K562 (cell line): ENCODE data around the gene HAP1. TPM values are rescaled to one million over a fixed set of nuclear protein-coding genes. Genes with fewer than 3 reads are reported as not detected.
A peak's percentile ranks its signal among the peaks of the same experiment; 100 is the strongest.

ENCODE experiments used
- ATAC-seq: fragments of 200-7000 bp; cut with Tn5 transposase; 3 replicates; pipeline ENCODE4 v1.9.1; 2020; ENCODE audit warnings: moderate library complexity
- BruUV-seq: library from RNA; stranded (reverse); fragments of 400-500 nt; replicated peaks from 2 replicates; lab custom pipeline; 2021; lab: Mats Ljungman, UMichigan
- CTCF ChIA-PET: fragments of 300-600 bp; formaldehyde crosslinking; extraction: SDS; loops from one replicate; lab custom pipeline; 2021; ENCODE audit warnings: low intra/inter-chr PET ratio; lab: Yijun Ruan, JAX
- POLR2A ChIA-PET: fragments of 300-600, 350-650 bp; sonication (Branson Sonifier 250); formaldehyde crosslinking; extraction: SDS; loops from one replicate; lab custom pipeline; 2021; ENCODE audit warnings: antibody characterized with exemption, inconsistent platforms; lab: Yijun Ruan, JAX
- DNase-seq, 4 experiments: peaks; one replicate each; pipeline versions ENCODE4 v3.0.0 to v3.0.0-alpha.2; 2011 to 2018; ENCODE audit warnings: low spot score in 3 of 4, mixed read lengths in 3 of 4; ENCODE audit errors: extremely low read depth in 1 of 4
- FAIRE-seq: peaks from 2 replicates; lab custom pipeline; 2011; peaks lifted over from hg19 to GRCh38; lab: Jason Lieb, UNC
- H2AFZ ChIP-seq: 2 replicates; pipeline ENCODE4 v1.6.0; 2011; ENCODE audit warnings: low read depth, low read length, control low read depth, inconsistent platforms
- H3K27ac ChIP-seq: fragments of 200-600 bp; 3 replicates; pipeline ENCODE4 v1.8.0; 2011; ENCODE audit warnings: low read depth, mild to moderate bottlenecking, control low read depth, inconsistent platforms, low read length, moderate library complexity, mixed read lengths; ENCODE audit errors: extremely low read depth
- H3K27me3 ChIP-seq, 2 experiments: fragments of 300-600 bp in 1 of 2; 2 replicates in 1 of 2; 3 replicates in 1 of 2; pipeline versions ENCODE4 v1.6.0 to v1.8.0; 2011; ENCODE audit warnings: inconsistent platforms in 2 of 2, low read length in 2 of 2, mild to moderate bottlenecking in 1 of 2, mixed read lengths in 1 of 2, moderate library complexity in 1 of 2; ENCODE audit not compliant: control insufficient read depth in 2 of 2, insufficient read depth in 2 of 2
- H3K36me3 ChIP-seq: fragments of 300-600 bp; 3 replicates; pipeline ENCODE4 v1.8.0; 2011; ENCODE audit warnings: mild to moderate bottlenecking, low read length, inconsistent platforms; ENCODE audit not compliant: control insufficient read depth, insufficient read depth
- H3K4me1 ChIP-seq, 2 experiments: fragments of 200-600 bp in 1 of 2; replicated peaks in 1 of 2; 2 replicates in 1 of 2; 3 replicates in 1 of 2; pipeline versions ENCODE4 v1.5.1 to v1.8.0; 2011; ENCODE audit warnings: inconsistent platforms in 2 of 2, low read length in 2 of 2, mild to moderate bottlenecking in 1 of 2, mixed read lengths in 1 of 2, moderate library complexity in 1 of 2; ENCODE audit not compliant: control insufficient read depth in 2 of 2, insufficient read depth in 2 of 2
- H3K4me2 ChIP-seq: 2 replicates; pipeline ENCODE4 v1.6.1; 2011; ENCODE audit warnings: low read length, control low read depth, inconsistent platforms, mixed read lengths; ENCODE audit not compliant: insufficient read depth
- H3K4me3 ChIP-seq: fragments of 200-600 bp; sonication (generic), shearing (Covaris generic); 2 replicates; pipeline ENCODE4 v1.5.1; 2016; ENCODE audit warnings: control low read depth, inconsistent platforms
- H3K79me2 ChIP-seq: fragments of 200-600 bp; 3 replicates; pipeline ENCODE4 v1.8.0; 2011; ENCODE audit warnings: low read length, inconsistent platforms; ENCODE audit not compliant: control insufficient read depth, insufficient read depth
- H3K9ac ChIP-seq, 2 experiments: 2 replicates each; pipeline versions ENCODE4 v1.6.0 to v1.6.1; 2011; ENCODE audit warnings: low read depth in 2 of 2, low read length in 2 of 2, control low read depth in 1 of 2, inconsistent platforms in 1 of 2, mild to moderate bottlenecking in 1 of 2, mixed read lengths in 1 of 2; ENCODE audit not compliant: insufficient read depth in 1 of 2
- H3K9me1 ChIP-seq: one replicate; pipeline ENCODE4 v1.6.0; 2011; ENCODE audit warnings: inconsistent platforms, mild to moderate bottlenecking, low read length, moderate library complexity; ENCODE audit not compliant: control insufficient read depth, insufficient read depth
- H3K9me3 ChIP-seq: replicated peaks from 2 replicates; pipeline ENCODE4 v1.5.1; 2011; ENCODE audit warnings: low read depth, low read length, inconsistent platforms; ENCODE audit not compliant: control insufficient read depth, insufficient read depth
- H4K20me1 ChIP-seq: replicated peaks from 2 replicates; pipeline ENCODE4 v1.6.1; 2011; ENCODE audit warnings: low read length, inconsistent platforms, mixed read lengths; ENCODE audit not compliant: control insufficient read depth, insufficient read depth
- ASH1L ChIP-seq: fragments of 450-650 bp; IDR thresholded peaks from 2 replicates; pipeline ENCODE4 v1.6.1; 2018; ENCODE audit warnings: borderline replicate concordance, mild to moderate bottlenecking, low read depth; ENCODE audit not compliant: partially characterized antibody
- CHD1 ChIP-seq: fragments of 200-600 bp; sonication (generic); IDR thresholded peaks from one replicate; pipeline ENCODE4 v1.6.1; 2012; ENCODE audit warnings: mild to moderate bottlenecking, moderate library complexity, low read length, inconsistent platforms
- WGBS: fragments of 100-300 bp; shearing (Covaris generic); methylation state at CpG from one replicate; pipeline ENCODE4 v1.1.6; 2016; ENCODE audit warnings: low coverage, mixed read lengths; ENCODE audit not compliant: insufficient coverage; ENCODE audit errors: missing lambda C conversion rate; 5-methylcytosine and 5-hydroxymethylcytosine counted together
- in situ Hi-C: fragments of 300-500 bp; cut with MboI; formaldehyde crosslinking; loops from 4 replicates; pipeline ENCODE4 v1.15.0; 2018; ENCODE audit warnings: inconsistent platforms, mixed read lengths
- intact Hi-C: fragments of 100-400 bp; cut with micrococcal nuclease; formaldehyde crosslinking; loops from 2 replicates; pipeline ENCODE4 v1.14.2; 2022
- polyA plus RNA-seq, 8 experiments: library from polyadenylated mRNA; depleted of rRNA in 4 of 8; stranded (reverse) in 5 of 8; unstranded in 3 of 8; fragments of >200 nt; fragmentation: Nextera tagmentation in 2 of 8; fragmentation: Illumina TruSeq in 1 of 8; extraction: Ambion mirVana in 2 of 8; extraction: Trizol in 1 of 8; gene quantifications; 2 replicates each; pipeline versions ENCODE4 v1.2.1 to v1.2.3, GENCODE V29; 2011 to 2014; ENCODE audit warnings: inconsistent platforms in 1 of 8, missing spikeins in 1 of 8
- total RNA-seq, 7 experiments: library from RNA; depleted of rRNA in 6 of 7; stranded (reverse); fragments of >200 nt in 6 of 7; fragmentation: Illumina TruSeq in 2 of 7; extraction: Trizol in 2 of 7; gene quantifications; 2 replicates each; pipeline versions ENCODE4 v1.2.1 to v1.2.3, GENCODE V29; 2011 to 2021; ENCODE audit warnings: low replicate concordance in 1 of 7
- TF ChIP-seq, protein P1 (sequence below): sonication (generic); formaldehyde crosslinking; IDR thresholded peaks from 2 replicates; pipeline ENCODE4 v1.8.0; 2023; ENCODE audit warnings: mild to moderate bottlenecking, missing genetic modification reagents
- TF ChIP-seq, protein P2 (sequence below): sonication (generic); formaldehyde crosslinking; IDR thresholded peaks from 2 replicates; pipeline ENCODE4 v1.8.0; 2022; ENCODE audit warnings: missing genetic modification reagents, mild to moderate bottlenecking, borderline replicate concordance
- TF ChIP-seq, protein P3 (sequence below): sonication (generic); formaldehyde crosslinking; IDR thresholded peaks from 2 replicates; pipeline ENCODE4 v1.8.0; 2022; ENCODE audit warnings: mild to moderate bottlenecking, missing genetic modification reagents

Gene HAP1
- total and polyA plus RNA-seq, 9 of the 15 experiments (the other 6 are each of a cell fraction or from before 2014, with no cell fraction given) = under 0.01 to 0.09 (median 0.04) TPM; not detected in 6

DNA sequence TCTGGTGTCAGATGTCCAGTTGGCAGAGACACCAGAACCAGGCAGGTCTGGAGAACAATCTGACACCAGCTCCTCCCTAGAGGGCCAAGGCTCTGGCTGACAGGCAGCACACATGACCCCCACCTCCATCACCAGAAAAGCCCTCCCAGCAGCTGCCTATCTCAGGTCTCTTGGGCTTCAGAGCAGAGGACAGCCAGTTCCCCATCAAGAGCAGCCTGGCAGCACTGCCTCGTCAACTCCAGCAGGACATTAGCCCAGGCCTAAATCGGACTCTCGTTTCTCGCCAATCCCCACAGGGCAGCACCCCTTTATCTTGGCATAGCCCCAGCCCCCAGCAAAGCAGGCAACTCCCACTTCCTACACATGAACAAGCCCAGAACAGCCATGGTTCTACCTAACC, 47.7 kb upstream of the HAP1 start:
- no peak for FAIRE-seq
- H3K4me3 ChIP-seq = no peak overlapping the region
- BruUV-seq = no TSS peak

More for the DNA sequence above, 47.7 kb upstream of the HAP1 start:
- Histone ChIP-seq H3K4me2 (peak overlapping the region; percentile 52; the same call in 1 of the 2 replicates), H3K27ac (peak overlapping the region; percentile 42; the same call in 2 of the 3 replicates), H3K79me2 (peaks cover 77% of the 10 kb centered on the region), H3K27me3 (no peaks in the 10 kb centered on the region), H3K9ac (peak overlapping the region; percentile 22 to 88; a peak in 3 of 4 replicates), H3K9me3 (no peaks in the 10 kb centered on the region), H4K20me1 (peaks cover 9% of the 10 kb centered on the region), H3K9me1 (peaks cover 7% of the 10 kb centered on the region), H2AFZ (no peak overlapping the region), H3K36me3 (peaks cover 26% of the 10 kb centered on the region; the same call in 1 of the 3 replicates), H3K4me1 (peaks cover 30 to 45% of the 10 kb centered on the region in 2 experiments)
- CTCF ChIA-PET = no interaction called here
- intact Hi-C loops = no loop called here
- no peak for ATAC-seq
- WGBS = 74% methylated on average over 4 of the region's 4 CpGs
- in situ Hi-C loops = no loop called here
- POLR2A ChIA-PET = interaction anchor here (0.6 to 2.4 kb wide), 5 partner anchors 9 to 92 kb away, joined by 4 to 7 read pairs (median 5); partner anchors contain the start of gene KLHL11
- TF ChIP-seq, protein P1, sequence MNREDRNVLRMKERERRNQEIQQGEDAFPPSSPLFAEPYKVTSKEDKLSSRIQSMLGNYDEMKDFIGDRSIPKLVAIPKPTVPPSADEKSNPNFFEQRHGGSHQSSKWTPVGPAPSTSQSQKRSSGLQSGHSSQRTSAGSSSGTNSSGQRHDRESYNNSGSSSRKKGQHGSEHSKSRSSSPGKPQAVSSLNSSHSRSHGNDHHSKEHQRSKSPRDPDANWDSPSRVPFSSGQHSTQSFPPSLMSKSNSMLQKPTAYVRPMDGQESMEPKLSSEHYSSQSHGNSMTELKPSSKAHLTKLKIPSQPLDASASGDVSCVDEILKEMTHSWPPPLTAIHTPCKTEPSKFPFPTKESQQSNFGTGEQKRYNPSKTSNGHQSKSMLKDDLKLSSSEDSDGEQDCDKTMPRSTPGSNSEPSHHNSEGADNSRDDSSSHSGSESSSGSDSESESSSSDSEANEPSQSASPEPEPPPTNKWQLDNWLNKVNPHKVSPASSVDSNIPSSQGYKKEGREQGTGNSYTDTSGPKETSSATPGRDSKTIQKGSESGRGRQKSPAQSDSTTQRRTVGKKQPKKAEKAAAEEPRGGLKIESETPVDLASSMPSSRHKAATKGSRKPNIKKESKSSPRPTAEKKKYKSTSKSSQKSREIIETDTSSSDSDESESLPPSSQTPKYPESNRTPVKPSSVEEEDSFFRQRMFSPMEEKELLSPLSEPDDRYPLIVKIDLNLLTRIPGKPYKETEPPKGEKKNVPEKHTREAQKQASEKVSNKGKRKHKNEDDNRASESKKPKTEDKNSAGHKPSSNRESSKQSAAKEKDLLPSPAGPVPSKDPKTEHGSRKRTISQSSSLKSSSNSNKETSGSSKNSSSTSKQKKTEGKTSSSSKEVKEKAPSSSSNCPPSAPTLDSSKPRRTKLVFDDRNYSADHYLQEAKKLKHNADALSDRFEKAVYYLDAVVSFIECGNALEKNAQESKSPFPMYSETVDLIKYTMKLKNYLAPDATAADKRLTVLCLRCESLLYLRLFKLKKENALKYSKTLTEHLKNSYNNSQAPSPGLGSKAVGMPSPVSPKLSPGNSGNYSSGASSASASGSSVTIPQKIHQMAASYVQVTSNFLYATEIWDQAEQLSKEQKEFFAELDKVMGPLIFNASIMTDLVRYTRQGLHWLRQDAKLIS (CRISPR knock-in tag) = no peak
- no peak for TF ChIP-seq ASH1L
- no peak for TF ChIP-seq CHD1
- TF ChIP-seq, protein P2, sequence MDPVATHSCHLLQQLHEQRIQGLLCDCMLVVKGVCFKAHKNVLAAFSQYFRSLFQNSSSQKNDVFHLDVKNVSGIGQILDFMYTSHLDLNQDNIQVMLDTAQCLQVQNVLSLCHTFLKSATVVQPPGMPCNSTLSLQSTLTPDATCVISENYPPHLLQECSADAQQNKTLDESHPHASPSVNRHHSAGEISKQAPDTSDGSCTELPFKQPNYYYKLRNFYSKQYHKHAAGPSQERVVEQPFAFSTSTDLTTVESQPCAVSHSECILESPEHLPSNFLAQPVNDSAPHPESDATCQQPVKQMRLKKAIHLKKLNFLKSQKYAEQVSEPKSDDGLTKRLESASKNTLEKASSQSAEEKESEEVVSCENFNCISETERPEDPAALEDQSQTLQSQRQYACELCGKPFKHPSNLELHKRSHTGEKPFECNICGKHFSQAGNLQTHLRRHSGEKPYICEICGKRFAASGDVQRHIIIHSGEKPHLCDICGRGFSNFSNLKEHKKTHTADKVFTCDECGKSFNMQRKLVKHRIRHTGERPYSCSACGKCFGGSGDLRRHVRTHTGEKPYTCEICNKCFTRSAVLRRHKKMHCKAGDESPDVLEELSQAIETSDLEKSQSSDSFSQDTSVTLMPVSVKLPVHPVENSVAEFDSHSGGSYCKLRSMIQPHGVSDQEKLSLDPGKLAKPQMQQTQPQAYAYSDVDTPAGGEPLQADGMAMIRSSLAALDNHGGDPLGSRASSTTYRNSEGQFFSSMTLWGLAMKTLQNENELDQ = no peak
- TF ChIP-seq, protein P3, sequence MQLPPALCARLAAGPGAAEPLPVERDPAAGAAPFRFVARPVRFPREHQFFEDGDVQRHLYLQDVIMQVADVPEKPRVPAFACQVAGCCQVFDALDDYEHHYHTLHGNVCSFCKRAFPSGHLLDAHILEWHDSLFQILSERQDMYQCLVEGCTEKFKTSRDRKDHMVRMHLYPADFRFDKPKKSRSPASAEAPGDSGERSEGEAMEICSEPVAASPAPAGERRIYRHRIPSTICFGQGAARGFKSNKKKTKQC (CRISPR knock-in tag) = no peak
- peak in 1 of 4 experiments; percentile 4 for DNase-seq
